WTC11 (cell line): Measurements from ENCODE around the gene OXER1. TPM values are rescaled to one million over a fixed set of nuclear protein-coding genes. Genes with fewer than 3 reads are reported as not detected.

Experiments used
- ATAC-seq: fragments of 200-7000 bp; cut with Tn5 transposase; 2 replicates; pipeline ENCODE4 v1.10.0; 2021; ENCODE audit warnings: mild to moderate bottlenecking, moderate library complexity
- CTCF ChIA-PET: fragments of 300-600 bp; sonication (Branson Sonifier 250); formaldehyde crosslinking; loops from one replicate; lab custom pipeline; 2021; ENCODE audit warnings: antibody characterized with exemption; lab: Charles Lee
- POLR2A ChIA-PET: fragments of 350-600 bp; sonication (Branson Sonifier 250); formaldehyde crosslinking; loops from one replicate; lab custom pipeline; 2021; ENCODE audit warnings: antibody characterized with exemption; lab: Charles Lee
- DNase-seq: peaks from one replicate; pipeline ENCODE4 v3.0.0; 2021; ENCODE audit warnings: low spot score
- H3K27ac Mint-ChIP-seq: 2 replicates; pipeline ENCODE4 v1.8.0; 2021; ENCODE audit warnings: mixed read lengths
- H3K27me3 Mint-ChIP-seq: 2 replicates; pipeline ENCODE4 v1.8.0; 2021; ENCODE audit warnings: low read depth, mild to moderate bottlenecking, moderate library complexity, mixed read lengths
- H3K36me3 Mint-ChIP-seq: 2 replicates; pipeline ENCODE4 v1.8.0; 2021; ENCODE audit warnings: mixed read lengths
- H3K4me1 Mint-ChIP-seq: 2 replicates; pipeline ENCODE4 v1.8.0; 2022; ENCODE audit warnings: mixed read lengths
- H3K4me3 Mint-ChIP-seq: 2 replicates; pipeline ENCODE4 v1.8.0; 2021; ENCODE audit warnings: mild to moderate bottlenecking, moderate library complexity, mixed read lengths
- H3K9me3 Mint-ChIP-seq: 2 replicates; pipeline ENCODE4 v1.8.0; 2021; ENCODE audit warnings: mixed read lengths
- GTF2I ChIP-seq: fragments of 250-450 bp; sonication (Bioruptor Pico); conservative IDR thresholded peaks from 2 replicates; pipeline ENCODE4 v1.4.0; 2021; ENCODE audit warnings: mild to moderate bottlenecking
- KAT7 ChIP-seq: sonication (generic); formaldehyde crosslinking; IDR thresholded peaks from 2 replicates; pipeline ENCODE4 v1.8.1; 2023; ENCODE audit warnings: missing genetic modification reagents, mild to moderate bottlenecking, borderline replicate concordance
- NFATC4 ChIP-seq: fragments of 250-450 bp; sonication (Bioruptor Pico); IDR thresholded peaks from 2 replicates; pipeline ENCODE4 v1.9.0; 2021; ENCODE audit warnings: mild to moderate bottlenecking
- NR2C2 ChIP-seq: sonication (generic); formaldehyde crosslinking; IDR thresholded peaks from 2 replicates; pipeline ENCODE4 v1.8.0; 2022; ENCODE audit warnings: mild to moderate bottlenecking, missing genetic modification reagents
- NR3C1 ChIP-seq: sonication (generic); formaldehyde crosslinking; conservative IDR thresholded peaks from 2 replicates; pipeline ENCODE4 v1.8.1; 2023; ENCODE audit warnings: low read depth, mild to moderate bottlenecking, missing genetic modification reagents
- TP53 ChIP-seq: sonication (generic); formaldehyde crosslinking; IDR thresholded peaks from 2 replicates; pipeline ENCODE4 v1.8.1; 2023; ENCODE audit warnings: mild to moderate bottlenecking, missing genetic modification reagents
- ZNF416 ChIP-seq: fragments of 250-450 bp; sonication (Bioruptor Pico); IDR thresholded peaks from 2 replicates; pipeline ENCODE4 v1.9.0; 2021; ENCODE audit warnings: mild to moderate bottlenecking, inconsistent platforms
- total RNA-seq: library from RNA; stranded (reverse); gene quantifications from 3 replicates; pipeline ENCODE4 v1.2.3, GENCODE V29; 2021
- TF ChIP-seq, protein P1 (sequence below): sonication (generic); formaldehyde crosslinking; IDR thresholded peaks from 2 replicates; pipeline ENCODE4 v1.8.0; 2022; ENCODE audit warnings: mild to moderate bottlenecking, missing genetic modification reagents
- TF ChIP-seq, protein P2 (sequence below): sonication (generic); formaldehyde crosslinking; IDR thresholded peaks from 2 replicates; pipeline ENCODE4 v1.8.1; 2023; ENCODE audit warnings: mild to moderate bottlenecking, missing genetic modification reagents, moderate library complexity
- TF ChIP-seq, protein P3 (sequence below): sonication (generic); formaldehyde crosslinking; IDR thresholded peaks from 2 replicates; pipeline ENCODE4 v1.8.1; 2022; ENCODE audit warnings: mild to moderate bottlenecking, moderate library complexity, missing genetic modification reagents
- TF ChIP-seq, protein P4 (sequence below): sonication (generic); formaldehyde crosslinking; IDR thresholded peaks from 2 replicates; pipeline ENCODE4 v1.8.1; 2023; ENCODE audit warnings: mild to moderate bottlenecking, missing genetic modification reagents, moderate library complexity
- TF ChIP-seq, protein P5 (sequence below): sonication (generic); formaldehyde crosslinking; IDR thresholded peaks from 2 replicates; pipeline ENCODE4 v1.8.0; 2023; ENCODE audit warnings: missing genetic modification reagents
- TF ChIP-seq, protein P6 (sequence below): sonication (generic); formaldehyde crosslinking; IDR thresholded peaks from 2 replicates; pipeline ENCODE4 v1.8.0; 2022; ENCODE audit warnings: mild to moderate bottlenecking, missing genetic modification reagents
- TF ChIP-seq, protein P7 (sequence below): fragments of 250-450 bp; sonication (Bioruptor Pico); IDR thresholded peaks from 2 replicates; pipeline ENCODE4 v2.1.2; 2022; ENCODE audit warnings: mild to moderate bottlenecking, moderate library complexity
- TF ChIP-seq, protein P8 (sequence below): fragments of 250-450 bp; sonication (Bioruptor Pico); IDR thresholded peaks from 2 replicates; pipeline ENCODE4 v1.8.0; 2021; ENCODE audit warnings: mild to moderate bottlenecking
- TF ChIP-seq, protein P9 (sequence below): sonication (generic); formaldehyde crosslinking; IDR thresholded peaks from 2 replicates; pipeline ENCODE4 v1.8.0; 2023; ENCODE audit warnings: mild to moderate bottlenecking, missing genetic modification reagents
- TF ChIP-seq, protein P10 (sequence below): fragments of 250-450 bp; sonication (Bioruptor Pico); IDR thresholded peaks from 2 replicates; pipeline ENCODE4 v1.9.0; 2021; ENCODE audit warnings: mild to moderate bottlenecking, borderline replicate concordance

Gene OXER1
- total RNA-seq, 1 experiment from 2014 or later: 2.6 TPM

DNA sequence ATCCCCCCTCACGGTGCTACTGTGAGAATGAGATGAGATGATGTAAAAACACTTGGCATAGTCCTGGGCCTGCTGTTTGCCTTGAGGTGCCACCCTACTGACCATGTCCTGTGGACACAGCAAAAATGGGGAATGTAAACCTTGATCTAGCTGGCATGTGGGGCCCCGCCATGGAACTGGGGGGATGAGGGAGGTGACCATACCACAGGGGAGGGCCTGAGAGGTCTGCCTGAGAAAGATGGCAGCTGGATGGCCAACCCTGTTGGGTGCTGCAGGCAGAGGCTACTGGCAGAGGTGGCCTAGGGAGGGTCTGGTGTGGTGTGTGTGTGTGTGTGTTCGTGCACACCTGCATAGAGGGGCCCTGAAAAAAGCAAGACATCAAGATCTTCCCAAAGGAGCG is 27.7 kb upstream of the OXER1 start:
- peaks cover 39% of the 10 kb centered on the region for H3K4me1 Mint-ChIP-seq
- H3K36me3 Mint-ChIP-seq: no peaks in the 10 kb centered on the region
- DNase-seq (no peak), ATAC-seq (no peak)
- peak overlapping the region; percentile 79 for H3K4me3 Mint-ChIP-seq
- H3K9me3 Mint-ChIP-seq: peaks cover 1% of the 10 kb centered on the region; the same call in 1 of the 2 replicates
- TF ChIP-seq, protein P1, sequence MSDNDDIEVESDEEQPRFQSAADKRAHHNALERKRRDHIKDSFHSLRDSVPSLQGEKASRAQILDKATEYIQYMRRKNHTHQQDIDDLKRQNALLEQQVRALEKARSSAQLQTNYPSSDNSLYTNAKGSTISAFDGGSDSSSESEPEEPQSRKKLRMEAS (CRISPR knock-in tag): no peak
- no peak for TF ChIP-seq NR2C2 (CRISPR knock-in tag)
- TF ChIP-seq, protein P2, sequence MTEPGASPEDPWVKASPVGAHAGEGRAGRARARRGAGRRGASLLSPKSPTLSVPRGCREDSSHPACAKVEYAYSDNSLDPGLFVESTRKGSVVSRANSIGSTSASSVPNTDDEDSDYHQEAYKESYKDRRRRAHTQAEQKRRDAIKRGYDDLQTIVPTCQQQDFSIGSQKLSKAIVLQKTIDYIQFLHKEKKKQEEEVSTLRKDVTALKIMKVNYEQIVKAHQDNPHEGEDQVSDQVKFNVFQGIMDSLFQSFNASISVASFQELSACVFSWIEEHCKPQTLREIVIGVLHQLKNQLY (CRISPR knock-in tag): no peak
- TF ChIP-seq, all 79 proteins: peak for 0
- ChIA-PET CTCF (interaction anchor here (0.6 to 5.8 kb wide), 2 partner anchors 20 to 192 kb away, joined by 3 to 70 read pairs; no protein-coding TSS in a partner anchor), POLR2A (interaction anchor here (0.6 to 1.1 kb wide), 3 partner anchors 19 to 146 kb away, joined by 3 to 4 read pairs (median 3); no protein-coding TSS in a partner anchor)
- peaks cover 17% of the 10 kb centered on the region for H3K27me3 Mint-ChIP-seq
- no peak overlapping the region for H3K27ac Mint-ChIP-seq

DNA sequence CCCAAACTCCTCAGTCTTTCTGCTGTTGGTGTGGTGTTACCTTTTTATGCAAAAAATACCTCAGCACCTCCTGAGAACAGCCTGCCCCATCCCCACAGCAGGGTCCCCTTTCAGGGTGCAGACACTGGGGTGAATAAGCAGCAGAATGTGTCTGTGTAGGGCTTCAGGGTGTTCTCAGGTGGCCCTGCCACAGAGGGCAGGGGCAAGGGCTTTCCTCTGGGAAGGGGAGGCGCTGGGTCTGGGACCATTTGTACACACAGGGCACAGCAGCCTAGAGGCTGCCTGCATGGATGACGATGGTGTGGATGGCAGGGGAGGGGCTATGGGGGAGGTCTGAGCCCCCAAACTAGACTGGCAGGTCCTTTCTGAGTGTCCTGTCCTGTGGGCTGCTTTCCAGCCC is 25.8 kb upstream of the OXER1 start:
- DNase-seq (no peak), ATAC-seq (no peak)
- Mint-ChIP-seq H3K27ac (no peak overlapping the region), H3K4me3 (no peak overlapping the region), H3K4me1 (peaks cover 30% of the 10 kb centered on the region), H3K36me3 (no peaks in the 10 kb centered on the region), H3K9me3 (no peaks in the 10 kb centered on the region), H3K27me3 (peaks cover 17% of the 10 kb centered on the region)
- TF ChIP-seq, protein P3, sequence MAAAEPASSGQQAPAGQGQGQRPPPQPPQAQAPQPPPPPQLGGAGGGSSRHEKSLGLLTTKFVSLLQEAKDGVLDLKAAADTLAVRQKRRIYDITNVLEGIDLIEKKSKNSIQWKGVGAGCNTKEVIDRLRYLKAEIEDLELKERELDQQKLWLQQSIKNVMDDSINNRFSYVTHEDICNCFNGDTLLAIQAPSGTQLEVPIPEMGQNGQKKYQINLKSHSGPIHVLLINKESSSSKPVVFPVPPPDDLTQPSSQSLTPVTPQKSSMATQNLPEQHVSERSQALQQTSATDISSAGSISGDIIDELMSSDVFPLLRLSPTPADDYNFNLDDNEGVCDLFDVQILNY (CRISPR knock-in tag): no peak
- no peak for TF ChIP-seq ZNF416 (CRISPR knock-in tag)
- TF ChIP-seq NFATC4: no peak
- no peak for TF ChIP-seq NR3C1 (CRISPR knock-in tag)
- TF ChIP-seq, protein P4, sequence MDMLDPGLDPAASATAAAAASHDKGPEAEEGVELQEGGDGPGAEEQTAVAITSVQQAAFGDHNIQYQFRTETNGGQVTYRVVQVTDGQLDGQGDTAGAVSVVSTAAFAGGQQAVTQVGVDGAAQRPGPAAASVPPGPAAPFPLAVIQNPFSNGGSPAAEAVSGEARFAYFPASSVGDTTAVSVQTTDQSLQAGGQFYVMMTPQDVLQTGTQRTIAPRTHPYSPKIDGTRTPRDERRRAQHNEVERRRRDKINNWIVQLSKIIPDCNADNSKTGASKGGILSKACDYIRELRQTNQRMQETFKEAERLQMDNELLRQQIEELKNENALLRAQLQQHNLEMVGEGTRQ (CRISPR knock-in tag): no peak
- TF ChIP-seq, protein P5, sequence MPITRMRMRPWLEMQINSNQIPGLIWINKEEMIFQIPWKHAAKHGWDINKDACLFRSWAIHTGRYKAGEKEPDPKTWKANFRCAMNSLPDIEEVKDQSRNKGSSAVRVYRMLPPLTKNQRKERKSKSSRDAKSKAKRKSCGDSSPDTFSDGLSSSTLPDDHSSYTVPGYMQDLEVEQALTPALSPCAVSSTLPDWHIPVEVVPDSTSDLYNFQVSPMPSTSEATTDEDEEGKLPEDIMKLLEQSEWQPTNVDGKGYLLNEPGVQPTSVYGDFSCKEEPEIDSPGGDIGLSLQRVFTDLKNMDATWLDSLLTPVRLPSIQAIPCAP (CRISPR knock-in tag): no peak
- TF ChIP-seq, protein P6, sequence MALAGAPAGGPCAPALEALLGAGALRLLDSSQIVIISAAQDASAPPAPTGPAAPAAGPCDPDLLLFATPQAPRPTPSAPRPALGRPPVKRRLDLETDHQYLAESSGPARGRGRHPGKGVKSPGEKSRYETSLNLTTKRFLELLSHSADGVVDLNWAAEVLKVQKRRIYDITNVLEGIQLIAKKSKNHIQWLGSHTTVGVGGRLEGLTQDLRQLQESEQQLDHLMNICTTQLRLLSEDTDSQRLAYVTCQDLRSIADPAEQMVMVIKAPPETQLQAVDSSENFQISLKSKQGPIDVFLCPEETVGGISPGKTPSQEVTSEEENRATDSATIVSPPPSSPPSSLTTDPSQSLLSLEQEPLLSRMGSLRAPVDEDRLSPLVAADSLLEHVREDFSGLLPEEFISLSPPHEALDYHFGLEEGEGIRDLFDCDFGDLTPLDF (CRISPR knock-in tag): no peak
- no peak for TF ChIP-seq TP53 (CRISPR knock-in tag)
- TF ChIP-seq GTF2I: no peak
- TF ChIP-seq, protein P7, sequence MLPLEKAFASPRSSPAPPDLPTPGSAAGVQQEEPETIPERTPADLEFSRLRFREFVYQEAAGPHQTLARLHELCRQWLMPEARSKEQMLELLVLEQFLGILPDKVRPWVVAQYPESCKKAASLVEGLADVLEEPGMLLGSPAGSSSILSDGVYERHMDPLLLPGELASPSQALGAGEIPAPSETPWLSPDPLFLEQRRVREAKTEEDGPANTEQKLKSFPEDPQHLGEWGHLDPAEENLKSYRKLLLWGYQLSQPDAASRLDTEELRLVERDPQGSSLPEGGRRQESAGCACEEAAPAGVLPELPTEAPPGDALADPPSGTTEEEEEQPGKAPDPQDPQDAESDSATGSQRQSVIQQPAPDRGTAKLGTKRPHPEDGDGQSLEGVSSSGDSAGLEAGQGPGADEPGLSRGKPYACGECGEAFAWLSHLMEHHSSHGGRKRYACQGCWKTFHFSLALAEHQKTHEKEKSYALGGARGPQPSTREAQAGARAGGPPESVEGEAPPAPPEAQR: no peak
- no peak for TF ChIP-seq KAT7 (CRISPR knock-in tag)
- ChIA-PET POLR2A (no interaction called here), CTCF (interaction anchor here (1.1 kb wide), 1 partner anchor 23 kb away, joined by 3 read pairs; no protein-coding TSS in a partner anchor)

DNA sequence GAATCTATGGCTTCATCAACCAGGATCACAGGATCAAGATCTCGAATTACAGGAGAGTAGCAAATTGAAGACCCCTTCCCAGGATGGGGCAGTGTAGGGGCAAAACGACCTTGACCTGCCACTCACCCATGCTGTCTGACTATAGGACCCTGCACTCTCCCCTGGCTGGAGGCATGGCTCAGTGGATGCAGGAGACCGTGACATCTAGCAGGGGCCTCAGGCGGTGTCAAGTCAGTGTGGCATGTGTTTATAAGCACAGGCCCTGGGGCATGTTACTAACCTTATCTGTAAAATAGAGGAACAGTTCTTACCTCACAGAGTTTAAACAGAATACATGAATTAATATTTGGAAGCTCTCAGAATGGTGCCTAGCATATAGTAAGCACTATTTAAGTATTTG is 24.9 kb upstream of the OXER1 start:
- Mint-ChIP-seq H3K36me3 (no peaks in the 10 kb centered on the region), H3K9me3 (no peaks in the 10 kb centered on the region), H3K27ac (peak overlapping the region; percentile 24; the same call in 1 of the 2 replicates), H3K4me1 (peaks cover 21% of the 10 kb centered on the region), H3K4me3 (no peak overlapping the region), H3K27me3 (peaks cover 14% of the 10 kb centered on the region)
- DNase-seq (no peak), ATAC-seq (no peak)
- ChIA-PET POLR2A (no interaction called here), CTCF (interaction anchor here (1.1 kb wide), 1 partner anchor 24 kb away, joined by 3 read pairs; no protein-coding TSS in a partner anchor)
- TF ChIP-seq, protein P8, sequence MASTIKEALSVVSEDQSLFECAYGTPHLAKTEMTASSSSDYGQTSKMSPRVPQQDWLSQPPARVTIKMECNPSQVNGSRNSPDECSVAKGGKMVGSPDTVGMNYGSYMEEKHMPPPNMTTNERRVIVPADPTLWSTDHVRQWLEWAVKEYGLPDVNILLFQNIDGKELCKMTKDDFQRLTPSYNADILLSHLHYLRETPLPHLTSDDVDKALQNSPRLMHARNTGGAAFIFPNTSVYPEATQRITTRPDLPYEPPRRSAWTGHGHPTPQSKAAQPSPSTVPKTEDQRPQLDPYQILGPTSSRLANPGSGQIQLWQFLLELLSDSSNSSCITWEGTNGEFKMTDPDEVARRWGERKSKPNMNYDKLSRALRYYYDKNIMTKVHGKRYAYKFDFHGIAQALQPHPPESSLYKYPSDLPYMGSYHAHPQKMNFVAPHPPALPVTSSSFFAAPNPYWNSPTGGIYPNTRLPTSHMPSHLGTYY (CRISPR knock-in tag): no peak
- TF ChIP-seq, protein P9, sequence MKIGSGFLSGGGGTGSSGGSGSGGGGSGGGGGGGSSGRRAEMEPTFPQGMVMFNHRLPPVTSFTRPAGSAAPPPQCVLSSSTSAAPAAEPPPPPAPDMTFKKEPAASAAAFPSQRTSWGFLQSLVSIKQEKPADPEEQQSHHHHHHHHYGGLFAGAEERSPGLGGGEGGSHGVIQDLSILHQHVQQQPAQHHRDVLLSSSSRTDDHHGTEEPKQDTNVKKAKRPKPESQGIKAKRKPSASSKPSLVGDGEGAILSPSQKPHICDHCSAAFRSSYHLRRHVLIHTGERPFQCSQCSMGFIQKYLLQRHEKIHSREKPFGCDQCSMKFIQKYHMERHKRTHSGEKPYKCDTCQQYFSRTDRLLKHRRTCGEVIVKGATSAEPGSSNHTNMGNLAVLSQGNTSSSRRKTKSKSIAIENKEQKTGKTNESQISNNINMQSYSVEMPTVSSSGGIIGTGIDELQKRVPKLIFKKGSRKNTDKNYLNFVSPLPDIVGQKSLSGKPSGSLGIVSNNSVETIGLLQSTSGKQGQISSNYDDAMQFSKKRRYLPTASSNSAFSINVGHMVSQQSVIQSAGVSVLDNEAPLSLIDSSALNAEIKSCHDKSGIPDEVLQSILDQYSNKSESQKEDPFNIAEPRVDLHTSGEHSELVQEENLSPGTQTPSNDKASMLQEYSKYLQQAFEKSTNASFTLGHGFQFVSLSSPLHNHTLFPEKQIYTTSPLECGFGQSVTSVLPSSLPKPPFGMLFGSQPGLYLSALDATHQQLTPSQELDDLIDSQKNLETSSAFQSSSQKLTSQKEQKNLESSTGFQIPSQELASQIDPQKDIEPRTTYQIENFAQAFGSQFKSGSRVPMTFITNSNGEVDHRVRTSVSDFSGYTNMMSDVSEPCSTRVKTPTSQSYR (CRISPR knock-in tag): no peak
- TF ChIP-seq, protein P10, sequence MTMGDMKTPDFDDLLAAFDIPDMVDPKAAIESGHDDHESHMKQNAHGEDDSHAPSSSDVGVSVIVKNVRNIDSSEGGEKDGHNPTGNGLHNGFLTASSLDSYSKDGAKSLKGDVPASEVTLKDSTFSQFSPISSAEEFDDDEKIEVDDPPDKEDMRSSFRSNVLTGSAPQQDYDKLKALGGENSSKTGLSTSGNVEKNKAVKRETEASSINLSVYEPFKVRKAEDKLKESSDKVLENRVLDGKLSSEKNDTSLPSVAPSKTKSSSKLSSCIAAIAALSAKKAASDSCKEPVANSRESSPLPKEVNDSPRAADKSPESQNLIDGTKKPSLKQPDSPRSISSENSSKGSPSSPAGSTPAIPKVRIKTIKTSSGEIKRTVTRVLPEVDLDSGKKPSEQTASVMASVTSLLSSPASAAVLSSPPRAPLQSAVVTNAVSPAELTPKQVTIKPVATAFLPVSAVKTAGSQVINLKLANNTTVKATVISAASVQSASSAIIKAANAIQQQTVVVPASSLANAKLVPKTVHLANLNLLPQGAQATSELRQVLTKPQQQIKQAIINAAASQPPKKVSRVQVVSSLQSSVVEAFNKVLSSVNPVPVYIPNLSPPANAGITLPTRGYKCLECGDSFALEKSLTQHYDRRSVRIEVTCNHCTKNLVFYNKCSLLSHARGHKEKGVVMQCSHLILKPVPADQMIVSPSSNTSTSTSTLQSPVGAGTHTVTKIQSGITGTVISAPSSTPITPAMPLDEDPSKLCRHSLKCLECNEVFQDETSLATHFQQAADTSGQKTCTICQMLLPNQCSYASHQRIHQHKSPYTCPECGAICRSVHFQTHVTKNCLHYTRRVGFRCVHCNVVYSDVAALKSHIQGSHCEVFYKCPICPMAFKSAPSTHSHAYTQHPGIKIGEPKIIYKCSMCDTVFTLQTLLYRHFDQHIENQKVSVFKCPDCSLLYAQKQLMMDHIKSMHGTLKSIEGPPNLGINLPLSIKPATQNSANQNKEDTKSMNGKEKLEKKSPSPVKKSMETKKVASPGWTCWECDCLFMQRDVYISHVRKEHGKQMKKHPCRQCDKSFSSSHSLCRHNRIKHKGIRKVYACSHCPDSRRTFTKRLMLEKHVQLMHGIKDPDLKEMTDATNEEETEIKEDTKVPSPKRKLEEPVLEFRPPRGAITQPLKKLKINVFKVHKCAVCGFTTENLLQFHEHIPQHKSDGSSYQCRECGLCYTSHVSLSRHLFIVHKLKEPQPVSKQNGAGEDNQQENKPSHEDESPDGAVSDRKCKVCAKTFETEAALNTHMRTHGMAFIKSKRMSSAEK: no peak
